GM12878 (cell line): ENCODE data around the gene BLNK. TPM values are rescaled to one million over a fixed set of nuclear protein-coding genes. Genes with fewer than 3 reads are reported as not detected.
A peak's percentile ranks its signal among the peaks of the same experiment; 100 is the strongest.

Experiments used
- ATAC-seq: fragments of 200-7000 bp; cut with Tn5 transposase; 3 replicates; pipeline ENCODE4 v1.9.1; 2020; ENCODE audit warnings: mild to moderate bottlenecking, moderate library complexity
- BruUV-seq: library from RNA; stranded (reverse); fragments of 400-500 nt; replicated peaks from 2 replicates; lab custom pipeline; 2021; lab: Mats Ljungman, UMichigan
- CTCF ChIA-PET: fragments of 300-600 bp; sonication (Branson Sonifier 250); formaldehyde crosslinking; extraction: SDS; loops from one replicate; lab custom pipeline; 2021; ENCODE audit warnings: inconsistent platforms; lab: Yijun Ruan, JAX
- POLR2A ChIA-PET: fragments of 350-600 bp; formaldehyde crosslinking; extraction: SDS; loops from one replicate; lab custom pipeline; 2021; ENCODE audit warnings: inconsistent platforms; lab: Charles Lee
- RAD21 ChIA-PET: fragments of 300-600 bp; sonication (Branson Sonifier 250); formaldehyde crosslinking; loops from one replicate; lab custom pipeline; 2023; ENCODE audit warnings: antibody characterized with exemption; ENCODE audit not compliant: unreplicated experiment; lab: Charles Lee
- SMC1A ChIA-PET: fragments of 300-600 bp; sonication (Branson Sonifier 250); formaldehyde crosslinking; loops from one replicate; lab custom pipeline; 2023; ENCODE audit not compliant: unreplicated experiment, uncharacterized antibody; lab: Charles Lee
- DNase-seq: peaks from one replicate; pipeline ENCODE4 v3.0.0-alpha.2; 2011; ENCODE audit warnings: low read depth, low spot score
- FAIRE-seq: peaks from 3 replicates; lab custom pipeline; 2011; peaks lifted over from hg19 to GRCh38; lab: Jason Lieb, UNC
- H2AFZ ChIP-seq: 2 replicates; pipeline ENCODE4 v1.6.0; 2011; ENCODE audit warnings: low read depth, low read length, control low read depth; ENCODE audit not compliant: control insufficient read depth
- H3K27ac ChIP-seq: 2 replicates; pipeline ENCODE4 v1.5.1; 2011; ENCODE audit warnings: control low read depth; ENCODE audit not compliant: control insufficient read depth, insufficient read depth
- H3K27me3 ChIP-seq, 2 experiments: replicated peaks in 1 of 2; 2 replicates each; pipeline versions ENCODE4 v1.6.0 to v1.6.1; 2011; ENCODE audit warnings: low read length in 1 of 2; ENCODE audit not compliant: control insufficient read depth in 2 of 2, insufficient read depth in 2 of 2
- H3K36me3 ChIP-seq, 2 experiments: 2 replicates each; pipeline ENCODE4 v1.5.1; 2011; ENCODE audit warnings: low read length in 1 of 2; ENCODE audit not compliant: control insufficient read depth in 2 of 2, insufficient read depth in 2 of 2
- H3K4me1 ChIP-seq: 2 replicates; pipeline ENCODE4 v1.6.1; 2011; ENCODE audit warnings: mild to moderate bottlenecking, low read length, moderate library complexity, mixed read lengths; ENCODE audit not compliant: control insufficient read depth, insufficient read depth
- H3K4me2 ChIP-seq: 2 replicates; pipeline ENCODE4 v1.6.0; 2011; ENCODE audit warnings: control low read depth; ENCODE audit not compliant: control insufficient read depth, insufficient read depth
- H3K4me3 ChIP-seq: fragments of 200-600 bp; sonication (generic); 2 replicates; pipeline ENCODE4 v1.5.1; 2016
- H3K79me2 ChIP-seq: 2 replicates; pipeline ENCODE4 v1.6.0; 2011; ENCODE audit warnings: low read length; ENCODE audit not compliant: control insufficient read depth, insufficient read depth
- H3K9ac ChIP-seq: 2 replicates; pipeline ENCODE4 v1.8.0; 2011; ENCODE audit warnings: low read length, control low read depth, mixed read lengths; ENCODE audit not compliant: control insufficient read depth, insufficient read depth
- H3K9me3 ChIP-seq: replicated peaks from 3 replicates; pipeline ENCODE4 v1.5.1; 2011; ENCODE audit warnings: mild to moderate bottlenecking, low read length; ENCODE audit not compliant: control insufficient read depth, insufficient read depth
- H4K20me1 ChIP-seq: 2 replicates; pipeline ENCODE4 v1.6.0; 2011; ENCODE audit not compliant: control insufficient read depth, insufficient read depth
- ELK1 ChIP-seq: IDR thresholded peaks from 2 replicates; pipeline ENCODE4 v1.6.1; 2012; ENCODE audit warnings: low read depth, low read length, improper control_type of control experiment
- FOXM1 ChIP-seq: IDR thresholded peaks from 2 replicates; pipeline ENCODE4 v1.6.1; 2012; ENCODE audit warnings: low read depth, mild to moderate bottlenecking, inconsistent platforms, low read length, moderate library complexity
- IKZF1 ChIP-seq: fragments of 450-650 bp; conservative IDR thresholded peaks from 2 replicates; pipeline ENCODE4 v1.6.1; 2017; ENCODE audit warnings: antibody characterized with exemption, mild to moderate bottlenecking
- WGBS: methylation state at CpG from one replicate; pipeline ENCODE4 v1.1.6; 2016; ENCODE audit warnings: low lambda C conversion rate; ENCODE audit not compliant: insufficient replicate concordance, insufficient coverage; ENCODE audit errors: missing lambda C conversion rate; 5-methylcytosine and 5-hydroxymethylcytosine counted together
- in situ Hi-C: fragments of 300-500 bp; cut with MboI; formaldehyde crosslinking; loops from 9 replicates; pipeline ENCODE4 v1.14.3; 2018; ENCODE audit warnings: mixed read lengths
- intact Hi-C: fragments of 100-400 bp; cut with micrococcal nuclease; formaldehyde crosslinking; loops from one replicate; pipeline ENCODE4 v1.14.2; 2022; ENCODE audit not compliant: unreplicated experiment
- polyA plus RNA-seq, 11 experiments: library from polyadenylated mRNA; depleted of rRNA in 4 of 11; unstranded in 6 of 11; stranded (reverse) in 5 of 11; fragments of >200 nt; fragmentation: Nextera tagmentation in 4 of 11; fragmentation: Illumina TruSeq in 1 of 11; extraction: Ambion mirVana in 4 of 11; extraction: Trizol in 1 of 11; gene quantifications; 1 replicate in 1 of 11; 2 replicates in 10 of 11; pipeline versions ENCODE4 v1.2.1 to v1.2.3, GENCODE V29; 2011 to 2016; ENCODE audit warnings: inconsistent platforms in 2 of 11, missing spikeins in 2 of 11, low read depth in 1 of 11
- total RNA-seq, 4 experiments: library from RNA; depleted of rRNA in 3 of 4; stranded (reverse); fragments of >200 nt in 3 of 4; fragmentation: Illumina TruSeq in 1 of 4; extraction: Trizol in 1 of 4; gene quantifications; 2 replicates each; pipeline versions ENCODE4 v1.2.1 to v1.2.3, GENCODE V29; 2013 to 2021

BLNK gene
- total and polyA plus RNA-seq, 10 of the 15 experiments (the other 5 are each of a cell fraction or from before 2014, with no cell fraction given): 79.5 to 201 (median 139) TPM

GRCh38 chr10:96276426-96276825 lies 5.1 kb upstream of the BLNK start (continued):
- no peak for TF ChIP-seq ELK1
- TF ChIP-seq, all 136 proteins: peak for 0

- intact Hi-C loops: loop anchor here (10.0 kb wide), 2 partner anchors 491 to 981 kb away; partner anchors contain the start of gene PDLIM1
- SMC1A ChIA-PET: interaction anchor here (0.9 to 12.9 kb wide), 3 partner anchors 10 to 17 kb away, joined by 3 to 305 read pairs (median 229); no protein-coding TSS in a partner anchor
- Histone ChIP-seq H3K4me3 (no peak overlapping the region), H3K9me3 (no peaks in the 10 kb centered on the region), H4K20me1 (no peaks in the 10 kb centered on the region), H3K9ac (no peak overlapping the region), H3K4me2 (no peak overlapping the region), H3K4me1 (peaks cover 30% of the 10 kb centered on the region), H3K27ac (no peak overlapping the region; the same call in 1 of the 2 replicates)
- WGBS: 100% methylated on average over 2 of the region's 2 CpGs
- in situ Hi-C loops: loop anchor here (10.0 kb wide), 1 partner anchor 991 kb away; no protein-coding TSS in a partner anchor
- no peak for DNase-seq
- POLR2A ChIA-PET: interaction anchor here (0.9 to 9.8 kb wide), 3 partner anchors 10 to 35 kb away, joined by 5 to 174 read pairs (median 5); no protein-coding TSS in a partner anchor
- no peak for FAIRE-seq
- RAD21 ChIA-PET: interaction anchor here (1.5 to 19.3 kb wide), 3 partner anchors 11 to 46 kb away, joined by 6 to 362 read pairs (median 29); no protein-coding TSS in a partner anchor
- no TSS peak for BruUV-seq
- TF ChIP-seq FOXM1: no peak
- 0 out of 2 replicates have a peak, but pooled peaks have one; percentile 26 for TF ChIP-seq IKZF1
- TF ChIP-seq, all 136 proteins: peak for 1
- no peak for ATAC-seq
- H3K27me3 ChIP-seq: no peaks in the 10 kb centered on the region
- CTCF ChIA-PET: interaction anchor here (0.6 to 7.9 kb wide), 7 partner anchors 9 to 45 kb away, joined by 3 to 102 read pairs (median 5); no protein-coding TSS in a partner anchor
- peaks cover 23% of the 10 kb centered on the region for H3K79me2 ChIP-seq
- H3K36me3 ChIP-seq: no peaks in the 10 kb centered on the region
- peak overlapping the region; percentile 24 for H2AFZ ChIP-seq
Observed at GRCh38 chr10:96275685-96276418, 4.5 kb upstream of the BLNK start.
